ENCODE results near the gene TOR2A.
A peak's percentile ranks its signal among the peaks of the same experiment; 100 is the strongest.
"Not testable (repeated sequence)": the region's sequence is repeated elsewhere in the genome, so short reads cannot be mapped to it uniquely, and the experiment has no call there.

TOR2A gene

DNA sequence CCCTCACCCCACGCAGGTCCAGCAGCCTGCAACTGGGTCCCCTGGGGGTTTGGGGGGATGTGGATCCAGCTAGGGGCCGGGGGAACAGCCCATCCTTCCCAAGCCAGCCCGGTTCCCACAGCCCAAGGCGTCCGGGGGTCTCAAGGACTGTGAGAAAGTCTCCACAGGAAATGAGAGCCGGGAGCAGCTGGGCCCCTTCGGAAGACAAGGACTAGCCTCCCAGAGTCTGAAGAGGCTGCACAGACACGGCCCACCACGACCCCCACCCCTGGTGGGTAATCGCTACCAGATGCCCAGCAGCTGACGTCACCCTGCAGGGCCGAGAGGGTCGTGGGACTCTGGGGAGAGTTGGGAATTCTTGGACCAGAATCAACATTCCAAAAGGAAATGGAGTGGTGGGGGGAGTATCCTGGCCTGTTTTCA lies 32.8 kb upstream of the TOR2A start:
- DNase-seq: no peak

DNA sequence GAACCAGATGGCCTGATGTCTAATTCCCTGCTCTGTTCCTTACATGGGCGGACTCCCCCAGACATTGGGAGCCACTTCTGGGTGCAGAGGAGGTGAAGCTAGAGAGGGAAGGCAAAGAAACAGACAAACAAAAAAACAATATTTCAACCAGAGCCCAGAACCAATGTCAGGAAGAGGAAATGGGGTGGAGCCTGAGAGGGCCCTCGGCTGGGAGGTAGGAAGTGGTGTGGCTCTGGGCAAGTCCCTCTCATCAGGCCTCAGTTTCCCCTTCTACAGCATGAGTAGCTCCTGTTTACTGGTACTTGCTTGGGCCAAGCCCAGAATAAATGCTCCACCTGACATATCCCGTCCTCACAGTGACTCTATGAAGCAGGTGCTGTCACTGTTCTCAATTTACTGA lies 32.3 kb upstream of the TOR2A start:
- no peak for DNase-seq

DNA sequence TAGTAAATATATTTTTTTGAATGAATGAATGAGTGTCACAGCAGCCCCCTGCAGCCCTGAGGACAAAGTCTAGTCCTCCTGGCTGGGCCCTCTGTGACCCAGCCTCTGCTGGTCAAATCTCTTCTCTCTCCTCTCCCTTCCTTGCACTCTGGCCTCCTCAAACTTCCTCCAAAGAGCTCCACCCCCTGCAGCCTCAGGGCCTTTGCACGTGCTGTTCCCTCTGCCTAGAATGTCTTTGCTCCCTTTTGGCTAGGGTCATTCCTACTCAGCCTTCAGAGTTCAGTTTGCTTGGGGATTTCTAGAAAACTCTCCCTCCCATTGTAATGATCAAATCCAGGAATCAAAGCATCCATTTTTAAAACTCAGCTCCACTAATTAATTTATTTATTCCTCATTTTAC lies 30.3 kb upstream of the TOR2A start:
- DNase-seq: no peak

DNA sequence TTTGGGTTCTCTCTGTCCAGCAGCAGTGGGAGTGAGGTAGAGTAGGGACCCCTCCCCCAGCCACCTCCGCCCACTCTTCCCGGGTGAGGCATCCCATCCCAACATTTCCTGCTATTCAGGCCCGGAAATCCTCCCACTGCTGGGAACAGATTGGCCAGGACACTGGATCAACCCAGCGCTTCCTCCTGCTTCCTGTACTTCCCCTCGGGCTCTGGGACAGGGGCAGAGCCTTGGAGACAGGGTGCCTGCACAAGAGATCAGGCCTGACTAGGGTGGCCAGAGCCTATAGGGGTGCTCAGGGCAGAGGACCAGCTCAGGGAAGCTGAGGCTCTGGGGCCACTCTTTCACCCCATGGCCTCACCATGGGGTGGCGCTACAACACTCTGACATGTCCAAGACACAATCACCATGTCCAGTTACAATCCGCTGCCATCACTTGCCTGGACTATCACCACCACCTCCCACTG lies 28.9 kb upstream of the TOR2A start:
- peak; percentile 20 for DNase-seq

DNA sequence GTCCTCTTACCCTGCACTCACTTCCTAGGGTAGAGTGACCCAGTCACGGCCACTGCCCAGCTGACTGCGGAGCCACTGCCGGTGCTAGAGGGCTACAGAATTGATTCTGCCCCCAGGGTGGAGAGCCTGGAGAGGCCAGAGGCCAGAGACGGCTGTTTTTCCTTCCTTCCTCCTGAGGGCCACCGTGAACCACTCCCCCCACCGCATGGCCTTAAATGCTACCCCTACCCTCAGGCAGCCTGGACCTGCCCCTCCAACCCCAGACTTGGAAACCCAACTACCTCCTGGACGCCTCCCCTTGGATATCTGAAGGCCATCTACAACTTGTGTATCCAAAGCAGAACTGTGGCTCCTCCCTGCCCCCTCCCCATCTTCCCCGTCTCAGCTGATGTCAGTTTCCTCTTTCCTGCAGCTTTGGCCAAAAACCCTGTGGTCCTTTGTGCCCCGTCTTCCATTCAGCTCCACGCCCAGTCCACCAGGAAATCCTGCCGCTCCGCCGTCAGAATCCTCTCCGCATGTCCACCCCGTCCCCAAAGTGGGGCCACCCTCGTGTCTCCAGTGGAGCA lies 27.1 kb upstream of the TOR2A start:
- no peak for DNase-seq

DNA sequence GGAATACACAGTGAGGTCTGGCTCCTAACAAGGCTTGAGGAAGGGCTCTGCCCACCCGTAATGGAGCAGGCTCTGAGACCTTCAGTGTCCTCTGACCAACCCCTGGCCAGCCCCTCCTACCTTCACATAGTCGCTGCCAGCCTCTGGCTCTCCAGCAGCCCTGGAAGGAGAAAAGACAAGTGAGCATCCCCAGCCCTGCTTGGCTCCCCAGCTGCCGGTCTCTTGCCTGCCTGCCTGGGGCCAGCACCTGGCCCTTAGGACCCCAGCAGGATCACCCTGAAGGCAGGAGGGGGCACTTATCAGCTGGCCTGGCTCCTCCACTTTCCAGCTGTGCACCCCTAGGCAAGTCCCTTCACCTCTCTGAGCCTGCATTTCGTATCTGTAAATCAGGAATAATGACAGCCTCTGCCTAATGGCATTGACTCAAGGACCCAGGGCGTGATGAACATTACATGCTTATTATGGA lies 26.4 kb upstream of the TOR2A start:
- DNase-seq: no peak

DNA sequence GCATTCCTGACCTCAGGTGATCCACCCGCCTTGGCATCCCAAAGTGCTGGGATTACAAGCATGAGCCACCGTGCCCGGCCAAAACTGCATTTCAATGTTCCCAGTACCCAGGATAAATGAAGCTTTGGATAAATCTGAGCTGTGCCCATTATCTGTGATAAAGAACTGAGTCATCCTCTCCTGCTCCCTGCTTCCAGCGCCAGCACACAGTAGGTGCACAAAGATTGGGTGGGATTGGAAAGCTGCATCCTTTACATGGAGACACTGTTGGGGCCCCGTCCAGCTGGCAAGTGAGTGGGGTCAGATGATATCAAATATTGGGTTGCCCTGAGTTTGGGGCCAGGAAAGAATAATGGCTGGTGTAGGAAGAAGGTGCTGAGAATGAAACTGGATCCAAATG lies 26.0 kb upstream of the TOR2A start:
- DNase-seq: no peak

DNA sequence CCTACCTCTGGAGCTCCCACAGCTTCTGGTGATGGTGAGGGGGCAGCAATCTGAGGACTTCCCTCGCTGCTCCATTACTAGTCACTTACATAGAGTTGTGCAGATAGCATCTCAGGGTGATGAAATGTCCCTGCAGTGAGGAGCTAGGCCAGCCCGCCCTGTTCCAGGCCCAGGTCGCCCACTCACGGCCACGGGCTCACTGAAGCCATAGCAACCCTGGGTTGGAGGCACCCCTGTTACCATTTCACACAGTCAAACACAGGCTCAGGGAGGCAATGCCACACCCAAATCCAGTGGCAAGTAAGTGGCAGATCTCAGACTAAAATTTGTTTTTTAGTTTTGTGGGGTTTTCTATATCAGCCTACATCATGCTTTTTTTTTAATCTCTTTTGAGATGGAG lies 23.7 kb upstream of the TOR2A start:
- DNase-seq: no peak

DNA sequence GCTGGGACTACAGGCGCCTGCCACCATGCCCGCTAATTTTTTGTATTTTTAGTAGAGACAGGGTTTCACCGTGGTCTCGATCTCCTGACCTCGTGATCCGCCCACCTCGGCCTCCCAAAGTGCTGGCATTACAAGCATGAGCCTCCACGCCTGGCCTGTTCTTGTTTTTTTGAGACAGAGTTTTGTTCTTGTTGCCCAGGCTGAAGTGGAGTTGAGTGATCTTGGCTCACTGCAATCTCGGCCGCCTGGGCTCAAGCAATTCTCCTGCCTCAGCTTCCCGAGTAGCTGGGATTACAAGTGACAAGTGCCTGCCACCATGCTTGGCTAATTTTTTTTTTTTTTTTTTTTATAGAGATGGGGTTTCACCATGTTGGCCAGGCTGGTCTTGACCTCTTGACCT lies 21.7 kb upstream of the TOR2A start:
- not testable (repeated sequence) for DNase-seq

DNA sequence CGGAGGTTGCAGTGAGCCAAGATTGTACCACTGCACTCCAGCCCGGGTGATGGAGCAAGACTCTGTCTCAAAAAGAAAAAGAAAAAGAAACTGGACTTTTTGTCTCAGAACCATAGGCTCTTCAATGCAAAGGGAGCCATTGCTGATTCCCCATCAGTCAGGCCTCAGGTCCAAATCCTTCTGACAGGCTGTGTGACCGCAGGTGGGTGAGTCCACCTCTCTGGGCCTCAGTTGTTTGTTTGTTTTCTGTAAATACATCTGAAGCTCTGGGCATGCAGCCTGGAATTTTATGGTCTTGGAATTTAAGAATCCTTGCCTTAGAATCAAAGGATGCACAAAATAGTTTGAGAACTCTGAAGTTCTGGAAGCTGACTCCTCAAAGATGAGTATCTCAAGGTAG lies 21.1 kb upstream of the TOR2A start:
- no peak for DNase-seq

DNA sequence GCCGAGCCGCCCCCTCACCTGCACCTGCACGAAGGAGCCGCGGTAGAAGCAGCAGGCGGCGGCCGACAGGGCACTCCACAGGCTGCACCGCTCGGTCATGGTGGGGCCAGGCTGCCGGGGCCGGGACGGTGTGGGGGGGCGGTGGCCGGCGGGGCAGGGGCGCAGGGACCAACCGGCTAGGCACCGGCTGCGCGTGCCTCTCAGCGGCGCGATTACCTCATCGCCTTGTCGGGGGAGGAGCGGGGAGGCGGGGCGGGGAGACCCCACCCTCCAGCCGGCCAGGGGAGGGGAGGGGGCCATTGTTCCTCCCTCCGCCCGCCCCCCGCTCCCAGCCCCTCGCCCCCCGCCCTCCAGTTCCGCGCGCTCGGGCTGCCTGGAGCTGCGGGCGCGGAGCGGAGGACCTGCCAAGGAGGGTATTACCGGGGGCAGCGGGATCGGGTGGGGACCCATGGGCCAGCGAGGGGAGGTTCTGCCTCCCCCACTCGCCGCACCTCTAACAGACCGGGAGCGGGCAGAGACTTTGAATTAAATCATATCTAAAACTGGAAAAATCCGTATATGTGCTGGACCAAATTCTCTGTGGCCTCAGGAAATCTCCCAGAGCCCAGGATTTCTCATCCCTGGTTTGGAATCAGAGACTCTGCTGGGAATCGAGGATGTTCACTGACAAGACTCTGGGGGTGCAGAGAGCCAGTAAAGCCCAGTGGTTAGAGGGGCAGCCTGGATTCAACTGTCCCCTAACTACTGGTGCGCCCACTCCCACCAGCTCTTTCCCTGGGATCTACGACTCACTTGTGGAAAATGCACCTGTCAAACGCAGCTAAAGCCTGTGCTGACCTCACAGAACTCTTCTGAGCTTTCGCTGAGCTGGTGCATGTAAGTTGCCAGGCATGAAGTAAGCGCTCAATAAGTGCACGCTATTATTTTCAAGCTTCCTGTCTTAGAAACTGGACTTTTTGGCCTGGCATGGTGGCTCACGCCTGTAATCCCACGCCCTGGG lies 20.3 kb upstream of the TOR2A start:
- no peak for DNase-seq

DNA sequence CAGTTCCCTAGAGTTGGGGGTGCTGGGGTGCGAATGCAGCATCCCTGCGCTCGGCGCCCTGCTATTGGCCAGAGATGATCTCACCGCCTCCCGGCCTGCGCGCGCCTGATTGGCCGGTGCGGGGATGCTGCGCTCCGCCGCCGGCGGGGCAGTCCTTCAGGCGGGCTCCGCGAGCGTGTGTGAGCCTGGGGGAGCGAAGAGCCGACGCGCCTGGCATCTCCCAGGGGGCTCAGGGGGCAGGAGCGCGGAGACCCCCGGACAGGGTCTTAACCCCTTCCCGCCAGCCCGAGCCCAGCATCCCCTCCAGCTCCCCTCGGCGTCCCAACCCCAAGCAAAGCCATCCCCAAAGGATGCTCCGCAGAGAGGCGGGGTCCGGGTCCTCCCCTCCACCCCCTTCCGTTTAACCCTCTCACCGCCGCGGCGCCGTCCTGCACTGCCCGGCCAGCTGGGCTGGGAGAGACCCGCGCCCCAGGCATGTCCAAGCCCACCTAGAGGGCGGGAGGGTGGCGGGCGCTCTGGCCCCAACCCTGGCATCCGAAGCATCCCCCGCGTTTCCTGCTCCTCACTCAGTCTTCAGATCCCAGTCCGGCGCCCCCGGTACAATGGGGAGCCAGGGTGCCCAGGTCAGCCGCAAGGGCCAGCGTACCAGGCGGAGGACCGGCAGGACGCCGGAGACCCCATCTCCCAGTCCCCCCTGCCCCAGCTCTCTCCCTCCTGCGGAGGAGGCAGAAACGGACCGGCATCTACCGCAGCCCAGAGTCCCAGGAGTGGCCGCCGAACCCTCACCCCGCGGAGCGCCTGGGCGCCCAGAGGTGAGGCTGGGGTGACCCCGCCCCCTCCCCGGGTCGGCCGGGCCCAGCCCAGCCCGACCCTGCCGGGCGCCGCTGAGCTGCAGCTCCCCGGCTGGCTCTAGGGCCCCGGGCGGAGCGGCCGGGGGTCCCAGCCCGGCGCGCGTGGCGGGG lies 19.3 kb upstream of the TOR2A start:
- DNase-seq: no peak

DNA sequence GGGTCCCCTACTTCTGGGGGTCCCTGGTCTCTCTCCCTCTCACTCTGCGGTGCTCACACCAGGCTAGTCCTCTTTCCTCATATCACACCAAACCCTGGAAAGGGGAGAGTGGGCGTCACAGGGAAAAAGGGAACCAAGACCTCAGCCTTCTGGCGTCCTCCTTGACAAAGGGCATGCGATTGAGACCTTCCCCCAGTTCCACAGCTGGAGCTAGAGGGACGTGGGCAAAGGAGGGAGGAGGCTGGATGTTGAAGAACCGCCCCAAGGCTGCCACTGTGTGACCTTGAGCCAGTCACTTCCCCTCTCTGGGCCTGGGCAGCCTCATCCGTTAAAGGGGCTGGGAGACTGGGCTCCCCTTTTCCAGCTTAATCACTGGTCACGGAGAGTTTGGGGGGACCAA lies 18.5 kb upstream of the TOR2A start:
- DNase-seq: no peak

DNA sequence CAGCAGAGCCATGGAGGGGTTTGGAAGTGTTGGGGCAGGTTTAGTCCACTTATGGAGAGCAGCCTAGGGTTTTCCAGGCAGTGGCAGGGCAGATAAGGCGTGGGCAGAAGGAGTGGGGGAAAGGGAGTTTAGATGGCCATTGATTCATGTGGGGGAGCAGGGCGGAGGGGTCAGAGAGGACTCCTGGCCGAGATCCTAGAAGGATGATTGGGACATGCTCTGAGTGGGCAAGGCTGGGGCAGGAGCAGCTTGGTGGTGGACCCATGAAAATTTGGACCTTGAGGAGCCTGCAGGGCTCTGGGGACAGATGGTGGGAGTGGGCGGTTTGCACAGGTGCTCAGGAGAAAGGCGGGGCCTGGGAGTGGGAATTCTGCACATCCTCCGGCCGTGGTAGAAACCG lies 18.1 kb upstream of the TOR2A start:
- no peak for DNase-seq

DNA sequence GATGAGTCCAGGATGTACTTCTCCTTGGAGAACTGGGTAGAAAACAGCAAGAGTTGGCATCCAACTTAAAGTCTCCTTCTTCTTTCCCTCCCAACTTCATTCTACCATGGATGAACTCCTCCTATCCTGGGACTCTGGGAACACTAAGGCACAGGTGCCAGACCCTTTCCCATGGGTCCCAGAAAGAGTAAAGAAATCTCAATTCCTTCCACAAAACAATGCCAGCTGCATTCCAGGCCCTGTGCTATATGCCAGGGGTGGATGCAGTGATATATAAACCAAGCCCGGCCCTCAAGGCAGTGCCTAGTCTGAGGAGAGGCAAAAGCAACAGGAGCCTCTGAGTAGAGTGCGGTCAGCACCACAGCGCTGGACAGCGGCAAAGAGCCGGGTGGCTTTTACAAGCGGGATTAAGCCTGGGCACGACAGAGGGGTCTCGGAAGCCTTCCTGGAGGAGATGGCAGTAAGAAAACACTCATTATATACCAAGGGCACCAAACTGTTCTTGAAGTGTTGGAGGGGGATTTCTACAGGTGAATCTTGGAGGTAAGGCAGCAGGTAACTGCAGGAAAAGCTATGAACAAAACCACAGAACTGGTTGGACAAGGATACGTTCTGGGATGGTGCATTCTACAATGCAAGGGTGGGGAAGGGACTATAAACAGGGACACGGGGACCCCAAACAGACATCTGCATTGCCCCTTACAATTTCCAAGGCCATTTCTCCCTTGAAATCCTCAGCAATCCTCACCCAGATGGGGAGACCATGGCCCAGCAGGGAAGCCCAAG lies 16.4 kb upstream of the TOR2A start:
- DNase-seq: no peak

DNA sequence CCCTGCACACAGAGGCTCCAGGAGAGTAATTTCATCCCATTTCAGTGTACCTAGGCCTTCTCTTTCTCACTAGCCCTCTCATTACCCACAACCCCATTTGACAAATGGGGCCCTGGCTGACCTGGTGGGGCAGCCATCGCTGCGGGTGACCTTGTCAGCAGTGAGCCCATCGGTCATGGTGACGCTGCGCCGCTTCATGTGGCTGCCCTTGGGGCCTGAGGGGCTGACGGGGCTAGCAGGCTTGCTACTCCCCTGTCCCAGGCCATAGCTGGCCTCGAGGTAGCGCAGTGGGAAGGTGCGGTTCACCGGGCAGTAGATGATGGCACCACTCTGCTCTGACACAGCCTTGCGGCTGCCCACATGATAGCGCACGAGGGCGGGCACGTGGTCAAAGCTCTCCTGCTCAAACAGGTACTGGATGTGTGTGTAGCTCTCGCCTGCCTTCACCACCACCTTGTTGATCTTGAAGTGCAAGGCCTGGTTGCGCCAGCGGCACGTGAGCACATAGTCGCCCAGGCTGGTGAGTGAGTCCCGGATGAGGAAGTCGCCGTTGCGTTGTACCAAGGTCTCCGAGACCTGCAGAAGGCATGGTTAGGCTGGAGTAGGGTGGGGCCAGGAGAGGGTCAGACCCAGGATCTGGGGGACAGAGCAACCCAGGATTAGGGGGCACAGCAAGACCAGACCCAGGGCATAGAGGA lies 14.1 kb upstream of the TOR2A start:
- DNase-seq: no peak

DNA sequence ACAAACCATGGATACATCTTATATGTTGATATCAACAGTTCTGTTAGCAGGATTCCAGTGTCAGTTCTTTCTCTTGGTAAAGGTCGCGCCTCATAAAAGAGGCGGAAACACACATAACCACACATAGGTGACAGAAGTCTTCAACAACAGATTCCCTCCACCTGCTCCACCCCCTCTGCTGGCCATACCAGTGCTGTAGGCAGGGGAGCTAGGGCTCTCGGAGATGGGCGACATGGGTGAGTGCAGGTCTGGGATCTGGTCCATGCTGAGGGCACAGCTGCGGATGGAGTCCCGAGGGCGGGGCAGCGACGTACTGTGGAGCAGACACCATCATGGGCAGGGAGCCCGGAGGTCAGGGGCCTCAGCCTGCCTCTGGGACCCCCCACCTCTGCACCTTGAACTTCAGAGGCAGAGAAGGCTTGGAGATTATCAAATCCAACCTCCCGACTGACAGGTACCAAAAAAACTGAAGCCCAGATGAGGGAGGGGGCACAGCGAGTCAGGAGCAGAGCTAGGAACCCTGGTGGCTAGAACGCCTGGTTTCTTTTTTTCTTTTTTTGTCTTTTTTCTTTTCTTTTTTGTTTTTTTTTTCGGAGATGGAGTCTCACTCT lies 12.0 kb upstream of the TOR2A start:
- DNase-seq: no peak

DNA sequence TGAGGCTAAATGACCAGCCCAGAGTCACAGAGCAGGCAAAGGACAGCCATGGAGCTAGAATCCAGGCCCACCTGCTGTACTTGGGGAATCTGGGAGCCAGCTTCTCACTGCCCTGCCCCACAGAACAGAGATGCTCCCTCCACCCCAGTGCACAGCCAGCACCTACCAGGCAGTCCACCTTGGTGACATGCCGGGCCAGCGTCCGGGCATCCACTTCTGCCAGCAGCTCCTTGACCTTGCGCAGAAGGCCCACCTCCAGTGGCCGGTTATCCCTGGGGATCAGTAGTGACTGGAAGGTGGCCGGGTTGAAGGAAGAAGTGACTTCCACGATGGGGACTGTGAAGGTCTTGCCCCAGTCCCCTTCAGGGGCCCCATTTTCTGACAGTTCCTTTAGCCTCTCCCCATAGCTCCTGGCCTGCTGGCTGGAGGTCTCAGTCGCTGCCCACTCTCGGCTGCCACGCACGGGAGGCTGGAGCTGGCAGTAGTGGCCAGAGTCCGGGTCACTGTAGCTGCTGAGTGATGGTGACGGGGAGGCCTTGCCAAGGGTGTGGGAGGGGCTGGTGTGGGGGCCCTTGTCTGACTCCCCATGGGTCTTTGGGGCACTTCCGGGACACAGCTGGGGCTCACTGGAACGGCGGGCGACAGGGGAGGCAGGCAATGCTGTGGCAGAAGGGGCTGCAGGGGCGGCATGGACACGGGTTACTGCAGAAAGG lies 9.5 kb upstream of the TOR2A start:
- DNase-seq: no peak

DNA sequence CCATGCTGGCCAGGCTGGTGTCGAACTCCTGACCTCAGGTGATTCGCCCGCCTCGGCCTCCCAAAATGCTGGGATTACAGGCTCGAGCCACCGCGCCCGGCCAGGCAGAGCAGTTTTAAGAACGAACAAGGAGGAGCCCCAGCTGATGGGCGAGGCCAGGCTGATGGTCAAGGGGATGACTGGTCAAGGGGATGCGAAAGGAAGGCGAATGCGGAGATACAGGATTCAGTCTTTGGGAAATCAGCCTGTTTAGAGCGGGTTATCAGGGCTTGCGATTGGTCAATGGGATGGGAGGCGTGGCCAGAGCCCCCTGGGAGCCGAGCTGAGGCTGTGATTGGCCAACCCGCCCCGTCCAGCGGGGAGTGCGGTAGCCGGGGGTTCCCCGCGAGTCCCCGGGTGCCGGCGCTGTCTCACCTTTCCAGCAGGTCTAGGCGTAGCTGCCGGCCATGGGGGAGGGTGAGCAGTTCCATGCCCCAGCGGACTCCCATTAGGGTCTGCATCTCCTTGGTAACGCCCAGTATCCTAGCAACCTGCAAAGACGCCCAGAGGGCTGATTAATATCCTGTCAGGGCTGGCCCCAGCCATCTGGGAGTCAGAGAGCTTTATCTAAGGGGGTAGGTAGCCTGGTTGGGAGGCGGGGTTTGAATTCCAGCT lies 7.5 kb upstream of the TOR2A start:
- DNase-seq: no peak
